Embryonic facial prominence (tissue), 1 donor: ENCODE data around the gene GALNT13.

Experiments used
- DNase-seq: peaks from one replicate; pipeline ENCODE4 v3.0.0-alpha.2; 2016; ENCODE audit errors: extremely low spot score

The GALNT13 gene

GRCh38 chr2:154223726-154224125, 352.0 kb downstream of the GALNT13 start:
- DNase-seq = no peak

DNA sequence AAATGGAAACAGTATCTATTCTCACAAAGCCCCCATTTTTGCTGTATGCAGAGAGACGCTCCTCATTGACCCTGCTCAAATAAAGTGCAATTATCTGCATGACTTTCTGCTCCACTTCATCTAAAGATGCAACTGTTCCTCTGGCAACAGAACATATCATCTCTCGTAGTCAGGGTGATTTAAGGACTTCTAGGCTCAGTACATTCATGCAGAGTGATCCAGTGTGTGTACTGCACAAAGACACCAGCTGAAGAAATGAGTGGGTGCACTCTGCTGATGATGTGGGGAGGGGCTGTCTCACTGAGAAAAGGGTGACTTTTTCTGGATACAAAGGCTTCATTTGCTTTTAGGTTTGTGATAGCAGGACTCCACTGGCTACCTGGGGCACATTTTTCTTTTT, 355.2 kb downstream of the GALNT13 start:
- no peak for DNase-seq

GRCh38 chr2:154228566-154229280, 357.0 kb downstream of the GALNT13 start:
- DNase-seq = no peak

GRCh38 chr2:154229966-154230365, 358.2 kb downstream of the GALNT13 start:
- no peak for DNase-seq

DNA sequence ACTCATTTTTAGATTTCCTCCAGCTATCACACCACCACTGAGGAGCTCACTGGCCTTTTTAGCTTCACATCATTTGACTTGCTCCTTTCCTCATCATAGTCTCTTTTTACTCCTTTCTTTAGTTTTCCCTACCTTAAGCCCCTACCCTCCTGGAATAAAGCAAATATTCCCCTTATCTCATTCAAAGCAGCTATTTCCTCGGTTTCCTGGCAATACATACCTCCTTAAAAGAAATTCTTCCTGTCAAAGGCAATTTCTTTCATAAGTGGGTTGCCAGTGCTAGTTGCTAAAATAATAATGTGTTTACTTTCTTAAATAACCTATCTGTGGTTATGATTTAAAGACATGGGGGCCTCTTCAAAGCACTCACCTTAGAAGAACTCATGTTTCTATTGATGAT, 359.3 kb downstream of the GALNT13 start:
- no peak for DNase-seq

- no peak for DNase-seq
Observed at GRCh38 chr2:154233231-154233630, 361.5 kb downstream of the GALNT13 start.

GRCh38 chr2:154238252-154238651, 366.5 kb downstream of the GALNT13 start:
- DNase-seq = no peak

DNA sequence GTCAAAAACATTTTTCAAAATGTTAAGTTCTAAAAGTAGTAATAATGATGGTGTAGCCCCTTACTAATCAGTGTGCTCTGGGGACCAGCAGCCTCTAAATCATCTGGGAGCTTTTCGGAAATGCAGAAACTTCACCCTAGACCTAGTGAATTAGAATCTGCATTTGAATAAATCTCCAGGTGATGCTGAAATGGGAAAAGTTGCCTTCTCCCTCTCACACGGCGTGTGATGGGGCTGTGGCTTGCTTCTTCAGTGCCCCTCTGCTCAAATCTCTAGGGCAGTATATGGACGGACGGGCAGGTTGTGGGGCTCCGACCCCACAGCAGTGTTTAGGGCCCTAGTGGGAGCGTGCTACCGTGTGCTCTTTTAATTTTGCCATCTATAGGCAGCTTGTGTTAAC, 368.6 kb downstream of the GALNT13 start:
- DNase-seq = no peak

- no peak for DNase-seq
Observed at GRCh38 chr2:154240921-154241379, 369.2 kb downstream of the GALNT13 start.

DNA sequence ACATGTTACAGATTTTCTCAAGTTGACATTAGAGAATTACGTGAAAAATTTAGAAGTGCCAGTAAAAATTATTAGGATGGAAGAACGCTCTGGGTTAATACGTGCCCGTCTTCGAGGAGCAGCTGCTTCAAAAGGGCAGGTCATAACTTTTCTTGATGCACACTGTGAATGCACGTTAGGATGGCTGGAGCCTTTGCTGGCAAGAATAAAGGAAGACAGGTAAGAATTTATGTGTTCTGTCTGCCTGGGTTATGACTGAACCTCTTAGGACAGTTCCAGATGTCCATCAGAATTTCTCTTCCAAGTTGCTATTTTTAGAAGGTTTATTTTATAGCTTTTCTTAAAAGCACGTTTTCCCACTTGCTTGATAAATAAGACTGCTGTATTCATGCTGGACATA, 371.0 kb downstream of the GALNT13 start:
- DNase-seq = no peak

DNA sequence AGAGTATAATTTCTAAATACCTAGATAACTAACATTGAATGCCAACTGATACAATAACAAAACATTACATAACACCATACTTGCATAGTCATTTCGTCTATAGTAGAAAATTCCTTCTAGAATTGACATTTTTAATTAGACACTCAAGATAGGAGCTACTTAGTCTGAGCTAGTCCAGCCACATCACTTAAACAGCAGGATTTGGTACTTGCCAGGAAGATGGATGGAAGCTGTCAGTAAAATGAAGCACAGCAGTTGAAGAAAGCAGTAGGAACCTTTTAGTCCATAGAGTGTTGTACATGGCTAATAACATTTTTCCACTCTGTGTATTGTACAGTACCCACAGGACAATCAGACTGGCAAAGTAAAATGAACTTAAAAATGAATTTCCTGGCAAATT, 372.0 kb downstream of the GALNT13 start:
- DNase-seq = no peak

DNA sequence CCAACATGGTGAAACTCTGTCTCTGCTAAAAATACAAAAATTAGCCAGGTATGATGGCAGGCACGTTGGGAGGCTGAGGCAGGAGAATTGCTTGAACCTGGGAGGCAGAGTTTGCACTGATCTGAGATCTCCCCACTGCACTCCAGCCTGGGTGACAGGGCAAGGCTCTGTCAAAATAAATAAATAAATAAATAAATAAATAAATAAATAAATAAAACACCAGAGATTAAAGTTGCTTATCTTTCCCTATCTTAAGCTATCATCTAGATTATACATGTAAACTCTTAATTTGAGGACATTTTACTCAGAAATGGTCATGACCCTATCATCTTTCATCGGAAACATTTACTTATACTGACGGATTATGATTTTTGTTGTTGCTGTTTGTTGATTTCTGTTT, 373.2 kb downstream of the GALNT13 start:
- no peak for DNase-seq

DNA sequence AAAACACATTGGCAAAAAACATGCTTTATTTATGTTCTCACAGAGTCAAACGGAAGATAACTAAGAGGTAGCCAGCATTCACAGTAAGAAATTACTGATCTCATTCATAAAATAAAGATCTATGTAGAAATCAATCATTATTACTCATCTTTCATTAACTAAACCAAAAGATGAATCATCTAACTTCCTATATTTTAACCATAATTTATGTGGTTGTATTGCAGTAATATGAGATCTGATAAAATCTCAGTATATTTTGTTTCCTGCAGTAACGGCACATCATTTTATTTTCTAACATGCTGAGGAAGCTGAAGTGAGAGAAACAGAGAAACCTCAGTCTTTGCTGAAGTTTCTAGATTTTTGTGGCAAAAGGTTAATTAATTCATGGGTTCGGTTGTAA, 375.8 kb downstream of the GALNT13 start:
- no peak for DNase-seq

GRCh38 chr2:154256136-154256535, 384.4 kb downstream of the GALNT13 start:
- DNase-seq = no peak

GRCh38 chr2:154259030-154259429, 387.3 kb downstream of the GALNT13 start:
- no peak for DNase-seq

- DNase-seq = no peak
Observed at GRCh38 chr2:154261473-154262027, 389.8 kb downstream of the GALNT13 start.

DNA sequence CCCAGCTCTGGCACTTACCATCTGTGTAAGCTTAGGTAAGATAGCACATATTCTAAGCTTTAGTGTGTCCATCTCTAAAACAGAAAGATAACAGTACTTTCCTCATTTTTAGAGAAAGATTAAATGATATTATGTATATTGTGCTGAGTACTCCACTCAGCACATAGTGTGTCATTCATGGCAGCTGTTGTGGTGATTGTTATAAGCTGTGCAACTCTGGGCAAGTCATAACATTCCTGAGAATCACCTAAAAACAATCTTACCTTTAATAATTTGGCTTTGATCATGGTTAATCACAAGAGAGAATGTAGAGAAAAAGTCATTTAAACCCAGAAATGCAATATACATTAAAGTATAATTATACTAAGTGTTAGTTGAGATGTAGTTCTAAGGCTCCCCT, 391.5 kb downstream of the GALNT13 start:
- DNase-seq = no peak

- no peak for DNase-seq
Observed at GRCh38 chr2:154264024-154264423, 392.3 kb downstream of the GALNT13 start.

DNA sequence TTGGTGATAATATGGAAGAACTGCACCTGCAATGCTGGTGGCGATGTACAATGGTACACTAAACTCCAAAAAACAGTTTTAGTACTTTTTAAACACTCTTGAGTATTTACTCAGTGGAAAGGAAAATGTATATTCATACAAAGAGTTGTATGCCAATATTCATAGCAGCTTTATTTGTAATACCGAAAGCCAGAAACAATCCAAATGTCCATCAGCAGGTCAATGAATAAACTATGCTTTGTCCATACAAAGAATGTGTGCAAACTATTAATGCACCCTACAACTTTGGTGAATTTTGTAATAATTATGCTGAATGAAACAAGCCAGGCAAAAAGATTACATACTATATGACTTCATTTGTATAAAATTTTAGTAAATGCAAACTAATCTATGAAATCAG, 396.3 kb downstream of the GALNT13 start:
- DNase-seq = no peak

GRCh38 chr2:154280543-154280942, 408.8 kb downstream of the GALNT13 start:
- no peak for DNase-seq

- DNase-seq = no peak
Observed at GRCh38 chr2:154289870-154290269, 418.1 kb downstream of the GALNT13 start.

GRCh38 chr2:154291511-154291910, 419.8 kb downstream of the GALNT13 start:
- DNase-seq = no peak

GRCh38 chr2:154291927-154292326, 420.2 kb downstream of the GALNT13 start:
- no peak for DNase-seq

- no peak for DNase-seq
Observed at GRCh38 chr2:154293864-154294263, 422.1 kb downstream of the GALNT13 start.
